Transverse colon (tissue), 4 donors: ENCODE data around the gene C12orf75.

Experiments used
- POLR2A ChIP-seq: fragments of 450-650 bp; IDR thresholded peaks from one replicate; pipeline ENCODE4 v1.6.1; 2016; ENCODE audit warnings: antibody characterized with exemption, mild to moderate bottlenecking, moderate library complexity
- POLR2AphosphoS5 ChIP-seq, 3 donors: sonication (generic); formaldehyde crosslinking; IDR thresholded peaks; one replicate each; pipeline ENCODE4 v1.6.1; 2016; ENCODE audit warnings: antibody characterized with exemption in 3 of 3
- TF ChIP-seq, protein P1 (sequence below), 5 experiments: fragments of 200-600 bp in 3 of 5; fragments of 450-650 bp in 2 of 5; sonication (generic) in 3 of 5; IDR thresholded peaks; 1 replicate in 2 of 5; 2 replicates in 3 of 5; pipeline ENCODE4 v1.5.1; 2016 to 2017; ENCODE audit warnings: antibody characterized with exemption in 5 of 5, inconsistent platforms in 3 of 5, mild to moderate bottlenecking in 2 of 5, moderate library complexity in 1 of 5

DNA sequence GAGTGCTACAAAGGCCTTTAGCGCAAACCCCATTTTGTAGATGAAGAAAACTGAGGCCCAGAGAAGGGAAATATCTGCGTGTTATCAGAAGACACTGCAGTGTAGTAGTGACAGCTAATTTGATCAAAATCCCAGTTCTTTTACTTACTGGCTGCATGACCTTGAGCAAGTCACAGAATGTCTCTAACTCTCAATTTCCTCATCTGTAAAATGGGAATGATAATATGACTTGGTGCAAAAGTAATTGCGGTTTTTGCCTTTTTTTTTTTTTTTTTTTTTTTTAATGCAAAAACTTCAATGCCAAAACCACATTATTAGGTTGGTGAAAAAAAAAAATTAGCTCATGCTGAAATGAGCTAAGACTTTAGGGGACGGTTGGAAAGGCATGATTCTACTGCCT lies 69.7 kb downstream of the C12orf75 start:
- TF ChIP-seq, protein P1, sequence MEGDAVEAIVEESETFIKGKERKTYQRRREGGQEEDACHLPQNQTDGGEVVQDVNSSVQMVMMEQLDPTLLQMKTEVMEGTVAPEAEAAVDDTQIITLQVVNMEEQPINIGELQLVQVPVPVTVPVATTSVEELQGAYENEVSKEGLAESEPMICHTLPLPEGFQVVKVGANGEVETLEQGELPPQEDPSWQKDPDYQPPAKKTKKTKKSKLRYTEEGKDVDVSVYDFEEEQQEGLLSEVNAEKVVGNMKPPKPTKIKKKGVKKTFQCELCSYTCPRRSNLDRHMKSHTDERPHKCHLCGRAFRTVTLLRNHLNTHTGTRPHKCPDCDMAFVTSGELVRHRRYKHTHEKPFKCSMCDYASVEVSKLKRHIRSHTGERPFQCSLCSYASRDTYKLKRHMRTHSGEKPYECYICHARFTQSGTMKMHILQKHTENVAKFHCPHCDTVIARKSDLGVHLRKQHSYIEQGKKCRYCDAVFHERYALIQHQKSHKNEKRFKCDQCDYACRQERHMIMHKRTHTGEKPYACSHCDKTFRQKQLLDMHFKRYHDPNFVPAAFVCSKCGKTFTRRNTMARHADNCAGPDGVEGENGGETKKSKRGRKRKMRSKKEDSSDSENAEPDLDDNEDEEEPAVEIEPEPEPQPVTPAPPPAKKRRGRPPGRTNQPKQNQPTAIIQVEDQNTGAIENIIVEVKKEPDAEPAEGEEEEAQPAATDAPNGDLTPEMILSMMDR (IDR thresholded peaks at IDR 0.05): no peak
- TF ChIP-seq POLR2A: no peak
- TF ChIP-seq POLR2AphosphoS5 (IDR thresholded peaks at IDR 0.05): no peak
